Measurements from ENCODE around the gene ORM1. TPM values are rescaled to one million over a fixed set of nuclear protein-coding genes. Genes with fewer than 3 reads are reported as not detected.
"Not testable (repeated sequence)": the region's sequence is repeated elsewhere in the genome, so short reads cannot be mapped to it uniquely, and the experiment has no call there.

Gene ORM1
- total and polyA plus RNA-seq, 2 donors (not counting 1 experiment from before 2014, with no cell fraction given) = not detected

- not testable (repeated sequence) for H3K27me3 ChIP-seq (ENCODE audit: control insufficient read depth, insufficient read depth, low read length); H3K9ac ChIP-seq (ENCODE audit: insufficient read depth, low read length); H3K4me2 ChIP-seq (ENCODE audit: extremely low read depth, insufficient read depth, low read length); H3K4me3 ChIP-seq (replicated peaks in 1 of 4; ENCODE audit: control extremely low read depth in 1 of 4, insufficient read depth in 1 of 4, low read depth in 3 of 4, low read length in 4 of 4); H3K4me1 ChIP-seq (ENCODE audit: control insufficient read depth, extremely low read depth, insufficient read depth, low read length); DNase-seq (ENCODE audit: low read depth in 2 of 2); H3K27ac ChIP-seq (ENCODE audit: insufficient read depth, low read length); H3K9me3 ChIP-seq (ENCODE audit: control insufficient read depth, insufficient read depth, low read depth, low read length); H4K20me1 ChIP-seq (ENCODE audit: control insufficient read depth, extremely low read depth, insufficient read depth, low read length); H3K79me2 ChIP-seq (ENCODE audit: control insufficient read depth, insufficient read depth, low read length); H3K36me3 ChIP-seq (ENCODE audit: control insufficient read depth, insufficient read depth, low read length); H2AFZ ChIP-seq (ENCODE audit: low read length)
Measured at GRCh38 chr9:114325684-114326254, 2.9 kb downstream of the ORM1 start.

GRCh38 chr9:114327749-114328148 lies 4.9 kb downstream of the ORM1 start:
- no peaks in the 10 kb centered on the region for H3K79me2 ChIP-seq (ENCODE audit: control insufficient read depth, insufficient read depth, low read length)
- no peaks in the 10 kb centered on the region for H3K36me3 ChIP-seq (ENCODE audit: control insufficient read depth, insufficient read depth, low read length)
- no peaks in the 10 kb centered on the region for H4K20me1 ChIP-seq (ENCODE audit: control insufficient read depth, extremely low read depth, insufficient read depth, low read length)
- no peaks in the 10 kb centered on the region for H3K9me3 ChIP-seq (ENCODE audit: control insufficient read depth, insufficient read depth, low read depth, low read length)
- no peak overlapping the region for H3K9ac ChIP-seq (ENCODE audit: insufficient read depth, low read length)
- H3K4me2 ChIP-seq (ENCODE audit: extremely low read depth, insufficient read depth, low read length) = no peak overlapping the region
- no peaks in the 10 kb centered on the region for H3K27me3 ChIP-seq (ENCODE audit: control insufficient read depth, insufficient read depth, low read length)
- no peaks in the 10 kb centered on the region for H3K4me1 ChIP-seq (ENCODE audit: control insufficient read depth, extremely low read depth, insufficient read depth, low read length)
- H2AFZ ChIP-seq (ENCODE audit: low read length) = no peak overlapping the region
- TF ChIP-seq EZH2 (IDR thresholded peaks at IDR 0.05; ENCODE audit: low read length, missing control alignments) (no peak), CTCF (conservative IDR thresholded peaks at IDR 0.05 in 1 of 2, IDR thresholded peaks at IDR 0.05 in 1 of 2; ENCODE audit: low read depth in 1 of 2, low read length in 2 of 2) (no peak)
- H3K4me3 ChIP-seq (replicated peaks in 1 of 4; ENCODE audit: control extremely low read depth in 1 of 4, insufficient read depth in 1 of 4, low read depth in 3 of 4, low read length in 4 of 4) = no peak overlapping the region
- H3K27ac ChIP-seq (ENCODE audit: insufficient read depth, low read length) = no peak overlapping the region
- DNase-seq (ENCODE audit: low read depth in 2 of 2) = no peak

GRCh38 chr9:114328357-114328820 lies 5.5 kb downstream of the ORM1 start:
- not testable (repeated sequence) for H3K79me2 ChIP-seq (ENCODE audit: control insufficient read depth, insufficient read depth, low read length); H3K27me3 ChIP-seq (ENCODE audit: control insufficient read depth, insufficient read depth, low read length); H3K4me1 ChIP-seq (ENCODE audit: control insufficient read depth, extremely low read depth, insufficient read depth, low read length); H3K4me2 ChIP-seq (ENCODE audit: extremely low read depth, insufficient read depth, low read length); DNase-seq (ENCODE audit: low read depth in 2 of 2); H3K36me3 ChIP-seq (ENCODE audit: control insufficient read depth, insufficient read depth, low read length); H3K27ac ChIP-seq (ENCODE audit: insufficient read depth, low read length); H4K20me1 ChIP-seq (ENCODE audit: control insufficient read depth, extremely low read depth, insufficient read depth, low read length); H3K9me3 ChIP-seq (ENCODE audit: control insufficient read depth, insufficient read depth, low read depth, low read length); H2AFZ ChIP-seq (ENCODE audit: low read length); H3K4me3 ChIP-seq (replicated peaks in 1 of 4; ENCODE audit: control extremely low read depth in 1 of 4, insufficient read depth in 1 of 4, low read depth in 3 of 4, low read length in 4 of 4); H3K9ac ChIP-seq (ENCODE audit: insufficient read depth, low read length)

- not testable (repeated sequence) for H3K36me3 ChIP-seq (ENCODE audit: control insufficient read depth, insufficient read depth, low read length); H3K27me3 ChIP-seq (ENCODE audit: control insufficient read depth, insufficient read depth, low read length); H3K79me2 ChIP-seq (ENCODE audit: control insufficient read depth, insufficient read depth, low read length); H3K9me3 ChIP-seq (ENCODE audit: control insufficient read depth, insufficient read depth, low read depth, low read length); H2AFZ ChIP-seq (ENCODE audit: low read length); H3K27ac ChIP-seq (ENCODE audit: insufficient read depth, low read length); H3K4me1 ChIP-seq (ENCODE audit: control insufficient read depth, extremely low read depth, insufficient read depth, low read length); H4K20me1 ChIP-seq (ENCODE audit: control insufficient read depth, extremely low read depth, insufficient read depth, low read length); H3K4me3 ChIP-seq (replicated peaks in 1 of 4; ENCODE audit: control extremely low read depth in 1 of 4, insufficient read depth in 1 of 4, low read depth in 3 of 4, low read length in 4 of 4); DNase-seq (ENCODE audit: low read depth in 2 of 2); H3K9ac ChIP-seq (ENCODE audit: insufficient read depth, low read length); H3K4me2 ChIP-seq (ENCODE audit: extremely low read depth, insufficient read depth, low read length)
Measured at GRCh38 chr9:114328937-114329624, 6.2 kb downstream of the ORM1 start.

GRCh38 chr9:114329625-114330022 lies 6.7 kb downstream of the ORM1 start, which contains the start of gene ORM2:
Gene ORM2 (plus strand): TSS chr9:114329869. CDS start chr9:114329905, 36 bp downstream.
- H4K20me1 ChIP-seq (ENCODE audit: control insufficient read depth, extremely low read depth, insufficient read depth, low read length); H3K4me2 ChIP-seq (ENCODE audit: extremely low read depth, insufficient read depth, low read length); H3K27me3 ChIP-seq (ENCODE audit: control insufficient read depth, insufficient read depth, low read length); H3K79me2 ChIP-seq (ENCODE audit: control insufficient read depth, insufficient read depth, low read length); H3K9me3 ChIP-seq (ENCODE audit: control insufficient read depth, insufficient read depth, low read depth, low read length); H3K27ac ChIP-seq (ENCODE audit: insufficient read depth, low read length); H2AFZ ChIP-seq (ENCODE audit: low read length); H3K9ac ChIP-seq (ENCODE audit: insufficient read depth, low read length); DNase-seq (ENCODE audit: low read depth in 2 of 2); H3K4me3 ChIP-seq (replicated peaks in 1 of 4; ENCODE audit: control extremely low read depth in 1 of 4, insufficient read depth in 1 of 4, low read depth in 3 of 4, low read length in 4 of 4); H3K4me1 ChIP-seq (ENCODE audit: control insufficient read depth, extremely low read depth, insufficient read depth, low read length); H3K36me3 ChIP-seq (ENCODE audit: control insufficient read depth, insufficient read depth, low read length): not testable (repeated sequence)
